Activated T-cell treated with anti-CD3 and anti-CD28 coated beads for 1 hour (primary cell): ENCODE measurements around the gene KCNQ1.
A peak's percentile ranks its signal among the peaks of the same experiment; 100 is the strongest.

Experiments
- DNase-seq: peaks from one replicate; pipeline ENCODE4 v3.0.0-alpha.2; 2020; ENCODE audit warnings: low read depth

KCNQ1 gene

DNA sequence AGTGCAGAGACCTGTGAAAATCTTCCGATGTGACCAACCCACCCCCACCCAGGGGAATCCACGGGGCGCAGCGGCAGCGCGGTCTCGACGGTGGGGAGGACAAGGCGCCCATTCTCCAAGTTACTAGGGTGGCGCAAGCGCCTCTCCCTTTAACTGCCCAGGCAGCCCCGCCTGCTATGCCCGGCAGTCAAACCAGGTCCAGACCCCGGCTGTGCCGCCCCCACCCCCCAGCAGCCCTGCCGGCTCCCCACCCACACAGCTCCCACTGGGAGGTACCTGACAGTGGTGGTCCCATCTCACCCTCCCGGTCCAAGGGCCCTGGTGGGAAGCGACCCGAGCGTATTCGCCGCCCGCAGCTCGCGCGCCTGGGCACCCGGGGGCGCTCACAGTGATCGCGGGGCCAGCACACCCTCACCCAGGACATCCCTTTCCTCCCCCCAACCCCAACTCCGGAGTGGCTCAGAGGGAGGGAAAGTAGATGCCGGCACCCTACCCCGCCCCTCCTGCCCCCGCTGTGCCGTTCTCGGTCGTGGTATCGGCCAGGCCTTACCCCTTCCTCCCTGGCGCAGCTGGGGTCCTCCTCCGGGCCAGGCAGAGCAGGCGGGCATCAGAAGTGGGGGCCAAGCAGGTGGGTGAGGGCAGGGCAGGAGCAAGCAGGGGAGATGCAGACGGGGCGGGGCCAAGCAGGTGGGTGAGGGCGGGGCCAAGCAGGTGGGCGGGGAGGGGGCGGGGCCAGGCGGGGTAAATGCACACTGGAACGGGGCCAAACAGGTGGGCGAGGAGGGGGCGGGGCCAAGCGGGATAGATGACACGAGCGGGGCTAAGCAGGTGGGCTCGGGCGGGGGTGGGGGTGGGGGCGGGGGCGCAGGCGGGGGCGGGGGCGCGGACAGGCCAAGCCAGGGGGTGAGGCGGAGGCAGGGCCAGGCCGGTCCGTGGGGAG lies 657 bp upstream of the KCNQ1 start, which contains the start of gene TRPM5:
Gene TRPM5, minus strand, starts transcription at position 634 of the 940 bp plus-strand sequence. CDS start 21,478 bp downstream, outside the sequence.
- DNase-seq = peak; percentile 75

DNA sequence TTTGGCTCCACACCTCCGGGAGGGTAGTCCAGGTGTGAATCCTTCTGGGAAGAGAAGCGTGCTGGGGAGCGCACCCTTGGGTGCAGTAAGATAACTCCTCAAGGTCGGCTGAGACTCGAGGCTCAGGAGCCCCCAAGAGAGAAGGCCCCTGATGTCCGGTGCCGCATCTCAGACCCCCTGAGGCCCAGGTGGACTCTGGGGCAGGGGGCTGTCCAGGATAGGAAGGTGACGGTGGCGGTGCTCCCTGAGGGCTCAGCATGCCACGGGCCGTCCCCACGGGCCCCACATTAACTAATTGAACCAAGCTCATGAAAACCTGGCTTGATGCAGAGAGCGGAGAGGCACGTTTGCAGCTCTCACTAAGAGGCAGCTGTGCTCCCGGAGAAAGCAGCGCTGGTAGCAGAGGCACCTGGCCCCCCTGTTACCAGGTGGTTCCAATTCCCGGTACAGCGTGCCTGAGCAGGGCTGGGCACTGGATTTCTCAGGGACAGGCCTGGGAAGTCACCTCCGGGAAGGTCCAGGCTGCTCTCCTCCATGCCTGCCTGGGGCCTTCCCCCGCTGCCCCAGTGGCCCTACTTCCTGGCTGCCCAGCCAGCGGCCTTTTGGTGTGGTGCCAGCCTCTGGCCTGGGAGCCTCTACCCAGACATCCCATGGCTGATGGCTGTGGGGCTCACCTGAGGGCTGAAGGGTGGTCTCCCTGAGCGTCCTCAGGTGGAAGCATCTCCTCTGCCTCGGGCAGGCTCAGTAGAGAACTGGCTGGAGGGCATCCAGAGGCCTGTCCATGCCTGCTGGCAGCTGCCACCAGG lies 1.1 kb downstream of the KCNQ1 start:
- no peak for DNase-seq

- no peak for DNase-seq
These were observed 1.9 kb downstream of the KCNQ1 start for GRCh38 chr11:2446590-2447252.

GRCh38 chr11:2447253-2447950 lies 2.6 kb downstream of the KCNQ1 start:
- no peak for DNase-seq

DNA sequence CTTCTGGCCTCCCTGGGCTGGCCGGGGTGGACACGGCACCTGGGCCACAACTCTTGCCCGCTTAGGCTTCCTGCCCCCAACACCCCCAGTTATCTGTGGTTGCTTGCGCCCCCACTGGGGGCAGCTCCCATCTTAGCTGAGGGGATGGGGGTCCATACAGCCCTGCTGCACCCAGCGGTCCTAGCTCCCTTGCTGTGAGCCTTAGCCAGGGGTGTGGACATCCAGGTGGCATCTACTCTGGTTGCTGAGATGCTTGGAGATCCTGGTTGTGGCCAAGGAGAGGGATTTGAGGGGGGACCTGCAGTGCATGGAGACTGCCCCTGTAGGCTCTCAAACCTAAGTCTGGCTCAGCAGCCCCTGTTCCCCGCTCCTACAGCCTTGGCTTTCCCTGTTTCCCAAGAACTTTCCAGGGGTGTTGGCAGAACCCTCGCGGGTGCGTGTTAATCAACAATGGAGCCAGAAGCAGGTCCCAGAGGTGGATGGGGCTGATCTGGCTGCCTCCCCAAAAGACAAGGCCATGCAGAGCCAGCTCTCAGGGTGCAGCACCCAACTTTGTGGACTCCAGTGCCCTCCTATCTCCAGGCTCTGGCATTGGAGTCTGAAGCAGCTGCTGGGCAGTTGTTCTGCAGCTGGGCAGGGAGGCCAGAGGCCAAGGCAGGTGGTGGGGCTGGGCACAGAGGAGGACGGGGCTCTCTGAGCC lies 3.3 kb downstream of the KCNQ1 start:
- no peak for DNase-seq

GRCh38 chr11:2448661-2449547 lies 4.1 kb downstream of the KCNQ1 start:
- DNase-seq = no peak

DNA sequence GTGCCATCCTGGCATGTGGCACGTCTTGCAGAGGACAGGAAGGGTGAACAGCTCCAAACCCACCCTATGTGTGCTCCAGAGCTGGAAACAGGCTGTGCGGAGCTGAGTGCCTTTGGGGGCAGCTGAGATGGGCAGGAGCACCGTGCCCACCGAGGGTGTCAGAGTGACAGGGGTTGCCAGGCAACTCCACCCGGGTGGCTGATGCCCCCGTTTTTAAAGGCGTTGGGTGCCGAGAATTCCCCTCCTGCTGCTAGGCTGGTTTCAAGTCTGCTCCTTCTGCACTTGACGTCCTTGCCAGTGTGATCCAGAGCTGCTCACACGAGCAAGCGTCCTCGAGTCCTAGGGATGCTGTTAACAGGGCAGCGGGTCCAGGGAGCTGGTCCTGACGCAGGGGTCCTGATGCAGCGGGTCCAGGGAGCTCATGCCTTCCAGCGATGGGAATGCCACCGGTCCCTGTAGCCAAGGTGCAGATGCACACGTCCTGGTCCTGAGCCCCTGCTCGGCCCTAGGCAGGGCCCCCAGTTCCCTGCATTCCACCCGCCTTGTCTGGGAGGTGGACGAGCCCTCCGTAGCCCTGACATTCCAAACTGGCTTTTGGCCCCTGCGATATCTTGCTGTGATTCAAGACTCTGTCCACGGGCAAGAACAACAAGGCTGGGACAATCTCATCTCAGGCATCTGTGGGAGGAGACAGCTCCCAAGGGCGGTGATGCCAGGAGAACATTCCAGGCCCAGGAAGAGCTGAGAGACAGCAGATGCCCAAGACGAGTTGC lies 4.9 kb downstream of the KCNQ1 start:
- no peak for DNase-seq

GRCh38 chr11:2450321-2451041 lies 5.7 kb downstream of the KCNQ1 start:
- DNase-seq = no peak

DNA sequence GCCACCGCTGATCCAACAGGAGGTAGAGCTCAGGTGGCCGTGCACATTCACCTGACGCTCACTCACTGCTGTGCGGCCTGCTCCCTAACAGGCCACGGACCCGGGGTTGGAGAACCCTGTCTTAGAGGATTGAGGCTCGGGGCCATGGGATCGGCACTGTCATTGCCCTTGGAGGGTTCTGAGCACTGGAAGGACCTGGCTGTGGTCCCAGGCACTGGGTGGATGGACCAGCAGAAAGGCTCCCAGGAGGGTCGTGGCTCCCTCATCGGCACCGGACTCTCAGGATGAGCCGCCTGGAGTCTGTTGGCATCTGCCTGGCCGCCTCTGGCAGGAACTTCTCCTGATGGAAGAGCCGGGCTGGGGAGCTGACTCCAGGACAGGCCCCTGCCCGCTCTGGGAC lies 6.5 kb downstream of the KCNQ1 start:
- DNase-seq = no peak

DNA sequence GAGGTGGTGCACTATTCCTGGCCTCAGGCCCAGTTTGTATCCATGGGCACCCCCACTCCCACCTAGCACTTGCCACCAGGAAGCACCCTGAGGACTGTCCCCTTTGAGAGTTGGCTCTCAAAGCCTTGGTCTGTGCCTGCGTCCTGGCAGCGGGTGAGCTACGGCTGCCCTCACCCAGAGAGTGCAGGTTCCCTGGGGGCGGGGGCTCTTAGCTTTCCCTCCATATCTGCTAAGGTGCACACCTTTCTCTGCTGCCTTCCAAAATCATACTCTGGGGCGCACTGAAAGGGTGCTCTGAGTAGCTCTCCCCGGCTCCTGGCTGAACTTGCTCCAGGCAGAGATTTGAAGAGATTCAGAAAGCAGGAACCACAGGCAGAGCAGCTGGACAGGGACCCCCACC lies 7.1 kb downstream of the KCNQ1 start:
- no peak for DNase-seq

GRCh38 chr11:2452321-2453012 lies 7.7 kb downstream of the KCNQ1 start:
- DNase-seq = no peak

- no peak for DNase-seq
These were observed 8.6 kb downstream of the KCNQ1 start for GRCh38 chr11:2453436-2453835.

GRCh38 chr11:2458321-2458720 lies 13.5 kb downstream of the KCNQ1 start:
- no peak for DNase-seq

- DNase-seq = no peak
These were observed 14.4 kb downstream of the KCNQ1 start for GRCh38 chr11:2459016-2459725.

DNA sequence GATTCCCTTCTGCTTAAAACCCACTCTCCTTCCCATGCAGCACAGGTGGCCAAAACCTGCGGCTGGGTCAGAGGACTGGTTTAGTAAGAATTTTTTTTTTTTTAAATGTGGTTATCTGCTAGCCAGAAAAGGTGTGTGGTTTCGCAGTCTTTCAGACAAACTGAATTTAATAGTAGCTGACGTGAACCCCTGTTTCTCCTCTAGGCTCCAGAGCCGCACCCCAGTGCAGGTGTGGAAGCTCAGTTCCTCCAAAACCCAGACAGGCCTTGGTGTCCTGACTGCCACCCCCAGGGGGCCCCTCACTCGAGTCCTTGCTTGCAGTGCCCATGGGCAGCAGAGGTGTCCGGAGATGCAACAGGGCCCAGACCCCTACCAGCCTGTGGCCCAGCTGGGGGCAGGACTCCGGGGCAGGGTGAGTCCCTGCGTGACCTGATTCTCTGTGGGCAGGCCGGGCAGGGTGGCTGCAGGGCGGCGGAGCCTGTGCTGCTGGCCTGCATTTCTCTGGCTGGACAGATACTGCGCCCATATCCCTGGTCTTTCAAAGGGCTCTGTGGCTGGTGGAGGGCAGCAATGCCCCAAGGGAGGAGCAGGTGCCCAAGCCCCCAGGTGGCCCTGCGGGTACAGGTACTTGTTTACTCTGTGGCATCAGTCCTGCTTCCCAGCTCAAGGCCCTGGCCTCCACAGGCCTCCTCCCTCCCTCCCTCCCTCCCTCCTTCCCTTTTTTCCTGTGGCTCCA lies 15.2 kb downstream of the KCNQ1 start:
- DNase-seq = no peak

DNA sequence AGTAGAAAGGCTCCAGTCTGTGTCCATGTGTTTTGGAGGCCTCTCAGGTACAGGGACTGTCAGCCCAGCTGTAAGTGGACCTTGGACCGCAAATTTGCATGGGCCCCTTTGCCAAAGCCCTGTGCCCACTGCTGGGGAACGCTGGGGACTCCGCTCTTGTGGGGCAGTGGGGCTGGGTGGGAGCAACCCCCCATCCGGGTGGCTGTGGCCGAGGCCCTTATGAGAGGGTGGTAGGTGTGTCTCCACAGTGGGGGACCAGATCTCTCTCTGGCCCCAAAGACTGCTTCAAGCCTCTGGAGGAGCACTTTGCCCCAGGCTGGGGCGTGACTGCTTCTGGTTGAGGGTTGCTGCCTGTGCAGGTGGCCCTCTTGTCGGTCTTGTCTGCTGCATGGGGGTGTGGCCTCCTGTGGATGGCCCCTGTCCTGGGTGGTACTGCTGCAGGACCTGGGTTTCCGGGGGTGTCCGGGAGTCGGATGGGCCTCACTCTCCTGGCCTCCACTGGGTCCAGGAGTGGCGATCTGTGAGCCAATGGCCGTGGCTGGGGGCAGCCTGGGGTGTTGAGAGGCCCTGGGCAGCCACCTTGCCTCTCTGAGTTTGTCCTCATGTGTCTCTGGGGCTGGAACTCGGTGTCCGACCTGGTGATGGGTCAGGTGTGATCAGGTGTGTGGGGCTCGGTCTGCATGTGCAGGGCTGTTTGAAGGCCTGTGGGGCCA lies 15.9 kb downstream of the KCNQ1 start:
- no peak for DNase-seq
